IPS DF 4.7 (cell line): ENCODE data around the gene RAB11FIP4.

Source experiments
- DNase-seq: peaks from one replicate; pipeline ENCODE4 v3.0.0-alpha.2; 2013; ENCODE audit warnings: low spot score; ENCODE audit errors: extremely low read depth

Gene RAB11FIP4

GRCh38 chr17:31386542-31387075 is 4.9 kb upstream of the RAB11FIP4 start:
- no peak for DNase-seq

DNA sequence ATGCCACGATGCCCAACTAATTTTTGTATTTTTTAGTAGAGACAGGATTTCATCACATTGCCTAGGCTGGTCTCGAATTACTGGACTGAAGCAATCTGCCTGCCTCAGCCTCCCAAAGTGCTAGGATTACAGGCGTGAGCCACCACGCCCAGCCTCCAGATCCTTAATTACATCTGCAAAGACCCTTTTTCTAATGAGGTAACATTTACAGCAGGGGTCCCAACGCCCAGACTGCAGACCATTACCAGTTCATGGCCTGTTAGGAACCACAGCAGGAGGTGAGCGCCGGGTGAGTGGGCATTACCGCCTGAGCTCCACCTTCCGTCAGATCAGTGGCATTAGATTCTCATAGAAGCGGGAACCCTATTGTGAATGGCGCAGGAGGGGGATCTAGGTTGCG is 4.0 kb upstream of the RAB11FIP4 start:
- no peak for DNase-seq

DNA sequence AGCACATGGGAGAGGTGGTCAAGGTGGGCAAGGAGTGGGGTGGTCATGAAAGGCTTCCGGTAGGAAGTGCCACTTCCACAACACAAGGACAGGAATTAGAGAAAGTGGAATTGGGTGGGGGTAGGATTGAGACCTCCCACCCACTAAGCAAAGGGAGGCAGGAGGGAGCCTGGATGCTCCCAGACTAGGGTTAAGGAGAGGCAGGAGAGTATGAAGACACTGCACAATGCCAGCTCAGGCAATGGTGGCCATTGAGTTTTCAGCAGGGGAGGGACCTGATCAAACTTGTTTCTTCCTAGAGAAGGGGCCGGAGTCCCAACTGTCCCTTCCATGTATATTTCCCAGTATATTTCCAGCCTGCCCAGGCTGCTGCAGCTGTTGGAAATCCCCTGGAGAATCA is 3.1 kb upstream of the RAB11FIP4 start:
- no peak for DNase-seq

DNA sequence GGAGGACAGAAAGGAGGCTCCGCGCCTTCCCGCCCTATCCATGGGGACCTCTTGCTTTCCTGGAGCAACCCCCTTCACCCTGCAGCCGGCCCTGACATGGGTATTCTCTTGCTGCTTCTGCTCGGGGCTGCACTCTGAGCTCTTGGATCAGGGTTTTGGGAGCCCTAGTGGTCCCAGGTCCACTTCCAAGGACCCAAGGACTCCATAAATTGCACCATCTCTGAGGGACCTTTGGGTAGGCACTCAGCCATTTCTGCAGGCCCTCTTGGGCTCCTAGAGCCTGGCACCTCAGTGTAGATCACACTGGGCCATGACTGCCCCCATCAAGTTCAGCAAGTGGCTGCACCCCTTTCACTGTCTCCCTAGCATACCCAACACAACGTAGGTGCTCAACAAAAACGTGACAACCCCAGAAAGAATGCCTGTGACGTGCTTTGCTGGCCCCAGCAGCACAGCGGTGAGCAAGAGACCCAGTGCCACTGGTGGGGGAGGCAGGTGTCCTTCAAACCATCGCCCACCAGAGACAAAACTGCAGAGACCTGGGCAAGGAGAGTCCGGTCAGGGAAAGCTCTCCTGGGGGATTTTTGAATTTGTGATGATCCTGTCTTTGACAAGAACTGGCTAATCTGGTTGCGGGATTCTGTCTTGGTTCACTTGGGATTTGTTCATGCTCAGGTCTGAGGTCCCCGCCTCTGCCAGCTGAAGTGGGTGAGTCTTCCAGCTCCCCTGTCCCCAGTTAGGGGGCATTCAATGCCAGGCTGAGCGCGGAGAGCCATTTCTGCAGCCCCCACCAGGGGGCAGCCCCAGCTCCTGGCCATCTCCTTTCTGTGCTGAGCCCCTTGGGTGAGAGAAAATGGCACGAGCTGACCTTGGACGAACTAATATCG is 2.5 kb upstream of the RAB11FIP4 start:
- DNase-seq, result no peak

DNA sequence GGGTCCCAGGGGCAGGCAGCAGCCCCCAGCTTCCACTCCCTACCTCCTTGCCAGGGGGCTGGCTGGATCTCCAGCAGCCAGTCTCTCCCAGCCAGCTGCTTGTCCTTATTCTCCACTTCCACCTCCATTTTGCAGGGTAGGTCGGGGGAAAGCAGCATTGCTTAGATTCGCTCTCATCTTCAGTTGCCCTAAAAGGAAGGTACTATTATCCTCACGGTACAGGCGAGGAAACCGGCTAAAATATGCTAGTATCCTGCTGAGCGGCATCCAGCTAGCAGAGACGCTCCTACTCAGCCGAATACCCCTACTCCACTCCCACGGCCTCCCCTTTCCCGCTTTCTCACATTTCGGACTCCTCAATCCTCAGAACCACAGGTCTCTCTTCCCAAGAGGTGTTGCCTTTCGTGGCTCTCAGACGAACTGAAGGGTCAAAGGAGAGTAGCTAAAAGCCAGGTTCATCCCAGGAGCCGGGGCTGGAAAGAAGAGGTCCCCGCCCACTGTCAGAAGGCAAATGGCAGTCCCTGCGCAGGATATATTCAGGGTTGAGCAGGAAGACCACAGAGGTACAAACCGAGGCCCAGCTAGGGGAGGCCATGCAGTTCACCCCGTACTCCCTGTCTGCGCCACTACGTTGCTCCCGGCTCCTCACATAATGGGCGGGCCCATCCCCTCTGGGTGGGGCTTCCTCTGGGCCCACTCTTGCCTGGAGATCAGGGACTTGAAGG is 1.7 kb upstream of the RAB11FIP4 start:
- no peak for DNase-seq

GRCh38 chr17:31390426-31390747 is 1.1 kb upstream of the RAB11FIP4 start:
- no peak for DNase-seq

GRCh38 chr17:31390748-31391495 is 553 bp upstream of the RAB11FIP4 start:
- DNase-seq, result no peak

DNA sequence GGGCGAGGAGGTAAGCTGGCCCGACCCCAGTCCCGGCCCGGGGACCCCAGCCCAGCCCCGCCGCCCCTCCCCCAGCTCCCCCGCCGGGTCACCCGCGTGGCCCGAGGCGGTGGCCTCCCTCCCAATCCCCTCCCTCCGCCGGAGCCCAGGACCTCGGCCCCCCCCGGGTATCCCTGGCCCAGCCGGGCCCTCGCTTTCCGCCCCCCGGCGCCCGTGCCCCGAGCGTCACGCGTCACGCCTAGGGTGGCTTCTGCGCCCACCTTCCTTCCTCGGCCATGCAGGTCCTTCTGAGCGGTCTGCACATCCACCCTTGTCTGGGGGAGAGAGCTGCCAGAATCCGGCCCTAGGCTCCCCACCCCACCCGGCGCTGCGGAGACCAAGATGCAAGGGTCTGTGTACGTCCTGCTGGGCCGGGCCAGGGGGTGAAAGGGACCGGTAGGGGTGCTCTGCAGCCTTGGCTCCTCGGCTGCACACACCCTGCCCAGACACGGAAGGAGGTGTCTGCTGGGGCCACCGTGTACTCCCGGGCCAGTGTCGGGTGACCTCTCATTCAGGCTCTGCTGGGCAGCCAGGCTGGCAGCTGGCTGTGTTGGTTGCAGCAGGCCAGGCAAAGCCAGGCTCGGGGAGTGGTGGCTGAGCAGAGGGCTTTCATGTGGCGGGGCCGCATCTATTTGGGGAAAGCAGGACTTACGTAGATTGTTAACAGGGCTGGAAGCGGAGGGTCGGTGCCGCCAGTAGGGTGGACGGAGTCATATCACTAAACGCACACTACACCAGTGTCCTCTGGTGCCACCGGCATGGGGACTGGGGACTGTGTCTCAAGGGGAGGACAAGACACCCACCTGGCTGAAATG is 754 bp downstream of the RAB11FIP4 start:
- no peak for DNase-seq

DNA sequence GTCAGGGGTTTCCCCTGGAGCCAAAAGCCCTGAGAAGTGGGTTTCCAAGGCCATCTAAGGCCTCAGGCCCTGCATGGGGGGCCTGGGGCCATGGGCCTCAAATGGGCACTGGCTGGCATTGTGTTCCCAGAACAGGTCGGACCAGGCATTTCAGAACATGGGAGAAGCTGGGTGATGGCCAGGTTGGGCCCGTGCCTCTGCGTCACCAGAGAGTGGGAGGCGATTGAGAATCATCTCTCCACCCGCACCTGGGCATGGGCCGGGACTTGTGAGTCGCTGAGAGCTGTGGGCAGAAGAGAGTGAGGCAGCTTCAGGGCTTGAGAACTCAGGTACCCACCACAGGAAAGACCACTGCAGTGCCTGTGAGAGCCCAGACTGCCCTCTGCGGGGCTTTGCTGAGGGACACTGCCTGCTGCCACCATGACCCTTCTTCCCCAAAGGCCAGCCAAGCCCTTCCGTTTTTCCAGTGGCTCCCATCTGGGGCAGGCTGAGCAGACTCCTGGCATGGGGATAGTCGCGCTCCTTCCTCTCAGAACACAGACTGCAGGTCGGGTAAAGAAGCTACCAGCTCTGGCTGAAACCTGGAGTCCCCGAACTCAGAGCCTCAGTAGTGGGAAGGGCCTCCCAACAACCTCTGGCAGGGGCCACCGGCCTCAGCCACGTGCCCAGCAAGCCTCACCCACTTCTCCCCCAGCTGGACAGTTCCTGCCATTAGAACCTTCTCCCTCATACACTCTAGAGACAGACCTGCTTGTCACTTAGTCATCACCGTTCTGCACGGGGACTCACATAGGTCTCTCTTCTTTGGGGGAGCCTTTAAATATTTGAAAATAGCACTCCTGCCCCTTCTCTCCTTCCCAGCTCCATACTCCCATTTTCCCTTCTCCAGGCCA is 1.6 kb downstream of the RAB11FIP4 start:
- DNase-seq, result no peak

GRCh38 chr17:31393749-31394146 is 2.3 kb downstream of the RAB11FIP4 start:
- no peak for DNase-seq

DNA sequence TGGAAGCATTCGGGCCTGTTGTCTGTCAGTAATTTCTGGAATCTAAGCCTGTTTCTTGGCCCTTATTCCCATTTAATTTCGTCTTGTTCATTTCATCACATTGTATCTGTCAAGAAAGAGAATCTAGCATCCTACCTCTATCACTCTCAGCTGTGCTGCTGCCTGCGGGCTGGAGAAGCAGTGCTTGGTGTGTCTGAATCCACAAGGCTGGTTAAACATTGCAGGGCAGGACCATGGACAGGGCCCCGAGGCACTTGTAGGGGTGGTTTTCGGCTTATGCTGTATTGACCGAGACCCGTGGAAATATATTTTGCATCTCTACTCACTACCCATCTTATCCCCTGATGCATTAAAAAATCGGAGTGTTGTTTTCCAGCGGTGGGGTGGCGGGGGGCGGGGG is 3.1 kb downstream of the RAB11FIP4 start:
- DNase-seq, result no peak

DNA sequence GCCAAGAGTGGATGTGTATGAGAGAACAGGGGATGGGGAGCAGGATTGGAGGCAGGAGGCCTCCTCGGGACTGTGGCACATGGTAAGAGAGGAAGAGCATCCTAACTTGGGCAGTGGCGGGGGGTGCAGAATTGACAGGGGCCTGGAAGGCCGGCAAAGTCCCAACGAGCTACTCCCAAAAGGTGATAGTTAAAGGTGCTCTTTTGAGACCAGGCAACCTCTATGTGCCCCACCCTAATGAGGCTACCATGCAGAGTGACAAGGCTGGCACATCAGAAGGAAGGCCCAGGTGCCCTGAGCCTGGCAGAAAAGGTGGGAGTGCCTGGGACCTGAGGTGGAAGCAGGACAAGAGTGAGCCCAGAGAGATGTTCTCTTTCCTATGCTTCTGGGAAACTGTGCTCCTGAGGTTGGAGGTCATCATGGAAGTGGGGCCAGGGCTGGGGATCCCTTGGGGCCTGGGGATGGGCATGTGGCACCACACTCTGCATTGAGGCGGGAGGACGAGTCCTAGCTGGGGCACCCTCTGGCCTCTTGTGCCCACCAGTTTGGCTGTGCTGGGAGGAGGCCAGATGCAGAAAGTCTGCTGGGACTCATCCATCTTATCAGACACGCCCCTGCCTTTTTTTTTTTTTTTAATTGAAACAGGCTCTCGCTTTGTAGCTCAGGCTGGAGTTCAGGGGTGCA is 5.9 kb downstream of the RAB11FIP4 start:
- DNase-seq, result no peak

- DNase-seq, result no peak
These were observed 7.2 kb downstream of the RAB11FIP4 start for GRCh38 chr17:31398381-31399311.

- no peak for DNase-seq
These were observed 9.0 kb downstream of the RAB11FIP4 start for GRCh38 chr17:31400481-31400950.

- DNase-seq, result no peak
These were observed 10.2 kb downstream of the RAB11FIP4 start for GRCh38 chr17:31401456-31402254.

DNA sequence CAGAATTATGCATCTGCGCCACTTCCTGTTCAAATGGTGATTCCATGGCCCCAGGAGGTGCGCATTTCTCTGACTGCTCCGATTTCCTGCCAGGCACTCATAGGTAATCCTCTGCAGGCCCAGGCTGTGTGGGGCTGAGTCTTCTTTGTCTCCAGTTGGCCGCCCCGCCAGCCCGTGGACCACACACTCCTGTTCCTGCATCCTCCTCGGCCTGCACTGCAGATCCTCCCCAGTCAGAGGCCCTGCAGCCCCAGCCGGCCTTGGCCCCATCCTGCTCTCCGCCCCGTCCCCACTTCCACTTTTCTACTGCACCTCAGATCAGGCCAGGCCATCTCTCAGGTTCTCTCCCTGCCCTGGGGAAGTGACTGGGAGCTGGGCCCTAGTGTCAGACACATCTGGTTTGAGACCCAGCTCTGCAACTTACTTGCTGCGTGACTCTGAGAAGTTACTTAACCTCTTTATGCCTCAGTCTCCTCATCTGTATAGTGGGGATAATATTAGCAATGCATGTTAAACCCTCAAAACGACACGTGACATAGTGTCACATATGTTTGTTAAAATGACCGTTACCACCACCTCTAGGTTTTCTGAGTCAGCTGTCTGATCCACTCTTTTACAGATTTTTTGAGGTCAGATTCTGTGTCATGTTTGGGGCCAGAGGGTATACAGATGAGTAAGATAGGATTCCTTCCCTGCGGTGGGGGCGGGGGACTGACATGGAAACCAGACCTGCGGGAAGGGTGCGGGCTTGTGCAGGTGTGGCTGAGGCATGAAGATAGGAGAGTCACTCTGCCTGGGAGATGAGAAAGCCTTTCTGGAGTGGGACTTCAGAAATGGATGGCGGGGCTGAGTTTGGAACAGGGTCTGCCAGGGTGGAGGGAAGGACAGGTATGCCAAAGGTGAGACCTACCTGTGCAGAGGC is 12.8 kb downstream of the RAB11FIP4 start:
- no peak for DNase-seq
